ENCODE data around the gene IGSF21.

The IGSF21 gene

DNA sequence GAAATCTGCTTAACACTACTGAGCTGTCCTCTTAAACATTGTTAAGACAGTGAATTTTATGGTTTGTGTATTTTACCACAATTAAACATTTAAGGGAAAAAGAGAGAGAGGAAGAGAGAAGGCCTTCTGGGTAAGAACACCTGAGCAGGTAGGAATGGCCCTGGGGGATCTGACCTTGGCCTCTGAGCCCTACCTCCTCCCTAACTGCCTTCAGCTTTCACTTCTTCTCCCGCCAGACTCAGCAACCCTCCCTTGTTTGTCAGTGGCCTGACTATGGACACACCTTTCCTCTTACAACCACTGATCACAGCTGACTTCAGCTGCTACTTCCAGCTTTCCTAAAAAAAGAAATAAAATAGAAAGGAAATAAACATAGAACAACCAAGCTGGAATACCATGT, 13.5 kb upstream of the IGSF21 start:
- DNase-seq (ENCODE audit: low spot score): no peak

DNA sequence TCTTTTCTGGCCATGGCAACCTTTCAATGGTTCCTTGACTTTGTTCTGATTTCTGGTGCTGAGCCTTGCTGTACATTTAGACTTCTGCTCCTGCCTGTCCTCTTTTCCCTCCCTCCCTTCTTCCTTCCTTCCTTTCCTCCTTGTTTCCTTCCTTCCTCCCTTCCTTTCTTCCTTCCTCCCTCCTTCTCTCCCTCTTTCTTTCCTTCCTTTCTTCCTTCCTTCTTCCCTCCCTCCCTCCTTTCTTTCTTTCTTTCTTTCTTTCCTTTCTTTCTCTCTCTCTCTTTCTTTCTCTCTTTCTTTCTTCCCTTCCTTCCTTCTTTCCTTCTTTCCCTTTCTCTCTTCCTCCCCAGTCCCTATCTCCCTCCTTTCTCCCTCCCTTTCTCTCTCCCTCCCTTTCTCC, 10.4 kb upstream of the IGSF21 start:
- DNase-seq (ENCODE audit: low spot score): no peak

DNA sequence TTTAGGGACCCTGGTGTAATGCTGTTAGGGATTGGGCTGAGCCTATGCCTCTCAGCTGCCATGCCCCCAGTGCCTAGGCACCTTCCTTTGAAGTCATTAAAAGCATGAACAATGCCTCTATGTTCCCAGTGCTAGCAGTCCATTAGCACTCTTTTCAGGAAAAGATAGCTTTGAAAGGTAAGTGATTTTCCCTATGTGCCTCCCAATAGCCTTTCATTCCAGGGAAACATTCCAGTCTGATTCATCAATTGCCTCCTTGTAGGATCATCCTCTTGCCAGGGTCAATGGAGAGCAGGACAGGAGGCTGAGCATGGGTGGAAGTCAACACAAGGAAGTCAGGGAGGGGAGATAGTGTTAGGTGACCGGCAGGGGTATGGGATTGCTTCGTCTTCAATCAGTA, 8.6 kb upstream of the IGSF21 start:
- no peak for DNase-seq (ENCODE audit: low spot score)

DNA sequence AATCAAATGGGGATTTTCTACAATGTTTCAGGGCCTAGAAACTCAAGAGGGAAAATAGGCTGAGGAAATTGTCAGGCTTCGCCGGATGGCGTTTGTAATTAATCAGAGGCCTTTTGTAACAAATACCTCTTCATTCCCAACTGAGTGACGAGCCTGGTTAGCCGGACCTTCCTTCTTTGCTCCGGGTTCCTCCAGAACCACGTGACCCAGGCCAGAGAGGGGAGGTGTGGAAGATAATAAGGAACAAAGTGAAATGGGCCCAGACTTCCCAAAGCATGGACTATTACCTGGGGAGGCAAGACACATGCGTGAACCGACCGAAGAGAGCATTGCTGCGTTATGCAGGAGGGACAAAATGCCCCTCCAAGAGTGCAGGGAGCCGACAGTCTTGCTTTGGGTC, 7.5 kb upstream of the IGSF21 start:
- no peak for DNase-seq (ENCODE audit: low spot score)

DNA sequence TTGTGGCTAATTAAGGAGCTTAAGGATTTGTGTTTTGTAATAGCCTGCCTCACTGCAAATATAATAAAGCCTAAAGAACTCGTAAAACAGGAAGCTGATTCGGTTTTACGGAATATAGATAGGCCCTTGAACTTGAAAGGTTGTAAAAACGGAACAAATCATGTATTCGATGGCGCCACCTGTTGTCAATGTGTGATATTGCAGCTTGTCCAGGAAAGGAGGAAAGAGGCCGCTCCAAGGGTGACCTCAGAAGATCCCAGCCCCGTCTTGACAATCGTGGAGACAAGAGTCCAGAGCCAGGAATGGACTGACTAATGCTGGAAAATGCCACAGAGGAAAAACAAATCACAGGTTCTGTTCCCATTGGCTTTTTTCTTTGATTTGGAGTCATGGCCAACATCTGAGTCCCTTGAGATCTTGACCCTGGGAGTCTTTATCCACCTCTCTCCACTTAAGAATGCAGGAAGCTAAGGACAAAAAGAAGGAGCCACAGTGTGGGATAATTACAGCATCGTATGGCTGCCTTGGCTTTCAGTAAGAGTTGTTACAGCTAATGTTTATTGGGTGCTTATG, 7.0 kb upstream of the IGSF21 start:
- peak; percentile 30 for DNase-seq (ENCODE audit: low spot score)

DNA sequence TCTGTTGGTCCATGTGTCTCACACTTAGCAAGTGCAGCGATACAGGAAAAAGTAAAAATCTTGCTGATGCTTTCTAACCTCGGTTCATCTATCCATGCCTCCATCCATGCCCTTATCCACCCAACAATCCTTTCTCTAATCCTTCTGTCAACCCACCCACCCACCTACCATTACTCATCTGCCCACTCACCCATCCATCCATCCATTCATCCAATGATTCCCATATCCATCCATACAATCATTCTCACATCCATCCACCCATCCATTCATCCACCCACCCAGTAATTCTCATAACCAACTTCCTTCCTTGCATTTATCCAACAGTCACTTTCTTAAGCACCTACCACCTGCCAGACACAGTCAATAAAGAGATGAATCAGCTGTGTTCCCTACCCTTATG, 6.1 kb upstream of the IGSF21 start:
- DNase-seq (ENCODE audit: low spot score): no peak

DNA sequence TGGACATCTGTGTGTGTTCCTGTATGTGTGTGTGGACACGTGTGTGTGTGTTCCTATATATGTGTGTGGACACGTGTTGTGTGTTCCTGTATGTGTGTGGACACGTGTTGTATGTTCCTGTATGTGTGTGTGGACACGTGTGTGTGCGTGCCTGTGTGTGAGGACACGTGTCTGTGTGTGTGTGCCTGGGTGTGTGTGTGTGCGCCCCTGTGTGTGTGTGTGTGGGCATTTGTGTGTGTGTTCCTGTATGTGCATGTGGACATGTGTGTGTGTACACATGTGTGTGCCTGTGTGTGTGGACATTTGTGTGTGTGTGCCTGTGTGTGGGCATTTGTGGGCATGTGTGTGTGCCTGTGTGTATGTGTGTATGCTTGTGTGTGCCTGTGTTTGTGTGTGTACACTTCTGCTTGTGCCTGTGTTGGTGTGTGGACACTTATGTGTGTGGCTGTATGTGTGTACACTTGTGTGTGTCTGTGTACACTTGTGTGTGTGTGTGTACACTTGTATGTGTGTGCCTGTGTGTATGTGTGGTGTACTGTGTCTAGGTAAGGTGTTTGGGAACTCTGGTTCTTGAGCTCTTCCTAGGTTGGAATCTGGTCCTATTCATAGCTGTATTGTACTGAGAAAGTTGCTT, 3.7 kb upstream of the IGSF21 start:
- DNase-seq (ENCODE audit: low spot score): no peak

DNA sequence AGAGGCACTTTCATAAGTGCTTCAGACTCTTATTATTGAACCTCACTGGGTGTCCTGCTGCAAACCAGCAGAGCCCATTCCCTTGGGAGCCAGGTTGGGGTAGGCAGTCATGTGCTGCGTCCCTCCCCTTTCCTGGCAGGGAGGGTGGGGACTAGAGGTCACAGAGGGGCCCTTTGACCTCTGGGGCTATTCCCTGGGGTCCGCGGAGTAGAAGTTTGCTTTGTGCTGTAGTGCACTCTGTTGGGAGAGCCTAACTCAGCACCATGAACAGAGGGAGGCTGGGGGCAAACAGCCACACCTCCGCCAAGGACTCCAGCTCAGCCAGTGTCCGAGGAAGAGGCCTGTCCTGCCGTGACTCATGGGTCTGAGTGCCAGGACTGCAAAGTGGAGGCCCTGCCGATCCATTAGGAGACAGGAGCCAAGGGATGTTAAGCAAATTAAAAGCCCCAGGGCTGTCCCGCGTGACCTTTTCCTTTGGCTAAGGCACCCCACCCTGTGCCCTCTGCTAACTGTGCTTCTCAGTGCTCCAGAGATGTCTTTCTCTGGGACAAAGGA, 3.0 kb upstream of the IGSF21 start:
- no peak for DNase-seq (ENCODE audit: low spot score)

DNA sequence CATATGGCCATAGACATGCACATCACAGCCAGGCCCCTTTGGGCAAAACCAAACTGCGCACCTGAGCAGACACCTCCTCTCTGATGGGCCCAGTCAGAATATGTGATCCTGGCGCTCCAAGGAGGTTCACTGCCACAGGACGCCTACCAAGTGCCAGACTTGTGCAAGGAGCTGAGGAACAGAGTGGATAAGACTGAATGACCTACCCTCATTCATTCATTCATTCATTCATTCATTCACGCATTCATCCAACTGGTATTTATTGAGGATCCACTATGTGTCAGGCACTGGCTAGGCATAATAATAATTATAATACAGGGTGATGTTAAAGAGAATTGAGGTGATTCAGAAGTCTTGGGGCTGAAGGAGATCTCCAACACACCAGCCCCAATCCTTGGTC, 2.4 kb upstream of the IGSF21 start:
- DNase-seq (ENCODE audit: low spot score): no peak

DNA sequence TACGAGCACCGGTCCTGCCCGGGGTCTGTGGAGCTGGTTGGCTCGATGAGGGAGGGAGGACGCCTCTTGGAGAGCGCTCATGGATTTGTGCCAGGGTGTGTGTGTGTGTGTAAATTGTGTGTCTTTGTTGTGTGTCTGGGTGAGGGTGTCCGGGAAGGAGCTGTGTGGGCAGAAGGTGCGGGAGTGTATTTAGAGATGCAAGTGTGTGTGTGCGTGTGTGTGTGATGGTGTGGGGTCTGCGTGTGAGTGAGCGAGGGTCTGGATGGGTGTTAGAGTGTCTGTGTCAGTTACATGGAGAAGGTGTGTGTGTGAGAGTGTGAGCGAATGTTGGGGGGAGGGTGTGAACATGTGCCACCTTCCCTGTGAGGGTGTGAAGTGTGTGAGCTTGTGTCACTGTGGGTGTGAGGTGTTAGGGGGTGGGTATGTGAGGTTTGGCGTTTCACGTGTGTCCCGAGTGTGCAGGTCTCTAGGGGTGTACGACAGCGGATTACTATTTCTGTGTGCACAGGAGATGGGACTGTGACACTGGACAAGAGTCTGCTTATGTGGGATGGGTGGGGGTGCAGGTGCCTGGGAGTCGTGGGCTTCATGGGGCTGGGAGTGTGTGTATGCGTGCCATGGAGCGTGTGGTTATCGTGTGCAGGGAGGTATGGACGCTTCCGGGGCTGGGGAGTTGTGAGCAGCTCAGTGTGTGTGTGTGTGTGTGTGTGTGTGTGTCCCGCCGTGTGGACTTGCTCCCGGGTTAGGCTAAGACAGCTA, 880 bp downstream of the IGSF21 start:
- DNase-seq (ENCODE audit: low spot score): no peak

DNA sequence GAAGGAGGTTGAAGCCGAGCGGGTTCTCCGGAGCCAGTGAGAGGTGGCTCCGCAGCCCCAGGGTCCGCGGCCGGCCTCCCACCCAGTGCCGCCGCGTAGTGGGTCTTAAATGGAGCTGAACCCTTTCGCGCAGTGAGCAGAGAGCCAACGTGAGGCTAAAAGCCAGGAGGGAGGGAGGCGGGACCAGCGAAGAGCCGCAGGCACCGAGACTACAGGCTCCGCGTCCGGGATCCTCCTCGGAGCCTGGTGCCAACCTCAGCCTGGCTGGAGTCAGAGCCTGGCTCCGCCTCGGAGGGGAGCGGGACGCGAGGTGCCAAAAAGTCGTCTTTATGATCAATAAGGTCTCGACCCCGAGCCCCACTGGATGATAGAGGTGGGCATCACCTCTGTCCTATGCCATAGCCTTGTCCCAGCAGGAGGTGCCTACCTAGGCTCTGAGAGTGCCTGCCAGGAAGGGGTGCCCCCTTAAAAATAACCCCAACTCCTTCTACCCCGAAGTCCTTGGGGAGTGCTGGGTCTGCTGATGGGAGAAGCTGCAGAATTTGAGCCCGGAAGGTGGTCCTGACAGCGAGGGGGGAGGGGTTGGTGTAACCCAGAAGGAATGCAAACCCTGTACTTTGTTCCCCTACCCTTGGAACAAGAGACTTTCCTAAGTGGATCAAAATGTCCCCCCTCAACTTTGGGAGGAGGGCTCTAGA, 1.6 kb downstream of the IGSF21 start:
- no peak for DNase-seq (ENCODE audit: low spot score)

DNA sequence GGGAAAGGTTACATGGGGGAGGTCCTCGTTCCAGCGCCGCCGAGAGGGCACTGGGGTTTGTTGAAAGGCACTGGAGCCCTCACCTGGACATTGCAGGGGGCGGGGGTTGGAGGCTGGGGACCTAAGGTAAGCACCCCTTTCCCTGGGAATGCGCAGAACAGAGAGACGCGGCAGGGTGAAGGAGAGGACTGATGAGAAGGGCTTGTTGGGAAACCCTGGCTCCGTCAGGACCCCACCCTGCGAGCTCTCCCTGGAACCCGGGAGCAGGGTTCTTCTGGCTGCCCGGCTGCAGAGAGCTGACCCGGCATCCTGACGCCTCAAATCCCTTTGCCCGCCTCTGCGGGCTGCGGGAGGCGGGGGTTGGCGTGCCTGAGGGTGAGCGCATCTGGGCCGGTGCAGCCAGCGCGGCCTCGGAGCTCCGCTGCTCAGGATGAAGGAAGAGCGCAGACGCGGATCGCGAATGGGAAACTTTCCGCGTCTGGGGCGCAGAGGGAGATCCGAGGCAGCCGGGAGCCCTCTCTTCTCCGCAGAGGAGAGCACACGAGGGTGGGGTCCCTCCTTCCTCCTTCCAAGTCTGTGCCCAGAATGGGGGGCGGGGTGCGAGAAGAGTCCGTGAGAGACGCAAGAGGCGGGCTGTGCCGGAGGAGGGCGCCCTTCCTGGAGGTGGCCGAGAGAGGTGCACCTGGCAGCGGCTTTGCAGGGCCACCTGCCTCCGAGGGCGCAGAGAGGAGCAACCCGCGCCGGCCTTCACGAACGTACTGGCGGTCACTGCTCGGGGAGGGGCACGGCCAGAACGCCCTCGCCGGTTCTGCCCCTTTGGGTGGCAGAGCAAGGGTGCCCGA, 2.4 kb downstream of the IGSF21 start:
- DNase-seq (ENCODE audit: low spot score): no peak

DNA sequence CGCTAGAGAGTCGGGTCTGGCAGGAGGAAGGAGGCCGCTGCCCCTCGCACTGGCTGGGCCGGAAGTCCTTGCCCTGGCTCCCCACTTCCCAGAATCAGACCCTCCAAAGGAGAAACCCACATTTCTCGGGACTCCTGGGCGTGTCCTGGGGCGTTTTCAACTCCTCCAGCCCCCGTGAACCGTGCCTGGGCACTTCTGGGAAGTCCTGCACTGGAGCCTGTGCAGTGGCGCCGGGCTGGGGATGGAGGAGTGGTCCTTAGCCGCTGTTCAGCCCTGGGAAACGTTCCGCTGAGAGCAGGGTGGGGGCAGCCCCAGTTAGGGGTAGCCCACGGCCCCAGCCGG, 3.0 kb downstream of the IGSF21 start:
- no peak for DNase-seq (ENCODE audit: low spot score)

DNA sequence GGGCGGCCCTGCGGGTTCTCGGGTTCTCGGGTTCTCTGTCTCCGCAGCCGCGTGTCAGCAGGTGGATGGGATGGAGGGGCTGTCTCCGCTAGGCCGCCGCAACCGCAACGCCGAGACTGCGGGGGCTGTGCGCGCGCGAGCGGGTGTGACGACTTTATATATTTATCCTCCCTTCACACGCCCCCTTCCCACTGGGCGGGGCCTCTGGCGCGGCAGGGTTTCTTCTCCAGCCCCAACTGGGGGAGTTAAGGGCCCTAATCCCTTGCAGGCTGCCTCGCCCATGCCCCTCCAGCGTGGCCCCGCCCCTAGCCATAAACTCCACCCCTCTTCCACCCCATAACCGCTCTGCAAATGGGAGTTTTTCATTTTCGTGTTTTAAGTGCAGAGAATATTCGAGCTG, 3.4 kb downstream of the IGSF21 start:
- DNase-seq (ENCODE audit: low spot score): no peak

DNA sequence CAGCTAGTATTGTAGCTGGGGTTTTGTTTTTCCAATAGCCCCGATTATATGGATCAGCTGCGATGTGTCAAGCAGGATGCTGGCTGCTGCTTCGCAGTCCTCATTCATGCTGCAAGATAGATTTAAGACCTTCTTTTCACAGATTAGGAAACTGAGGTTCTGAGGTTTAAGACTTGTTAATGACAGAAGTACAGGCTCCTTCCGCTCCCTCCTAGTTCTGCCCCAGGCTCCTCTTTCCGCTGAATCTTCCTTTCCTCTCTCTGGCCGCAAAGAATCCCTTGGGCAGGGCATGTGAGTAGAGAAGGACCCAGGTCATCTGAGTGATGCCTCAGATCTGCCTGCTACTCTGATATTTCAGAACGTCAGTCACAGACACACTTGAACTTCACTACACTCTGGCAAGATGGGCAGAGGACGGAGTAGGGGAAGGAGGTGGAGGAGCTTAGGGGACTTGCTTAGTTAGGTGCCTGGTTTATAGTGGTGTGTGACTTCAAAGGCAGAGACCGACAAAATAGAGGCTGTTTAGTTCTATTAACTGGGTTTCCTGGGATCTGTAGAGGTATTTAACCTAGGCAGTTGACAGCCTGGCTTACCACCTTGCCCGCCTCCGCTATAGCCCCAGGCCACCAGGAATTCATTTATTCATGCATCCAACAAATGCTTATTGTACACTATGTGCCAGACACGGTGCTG, 4.2 kb downstream of the IGSF21 start:
- no peak for DNase-seq (ENCODE audit: low spot score)

DNA sequence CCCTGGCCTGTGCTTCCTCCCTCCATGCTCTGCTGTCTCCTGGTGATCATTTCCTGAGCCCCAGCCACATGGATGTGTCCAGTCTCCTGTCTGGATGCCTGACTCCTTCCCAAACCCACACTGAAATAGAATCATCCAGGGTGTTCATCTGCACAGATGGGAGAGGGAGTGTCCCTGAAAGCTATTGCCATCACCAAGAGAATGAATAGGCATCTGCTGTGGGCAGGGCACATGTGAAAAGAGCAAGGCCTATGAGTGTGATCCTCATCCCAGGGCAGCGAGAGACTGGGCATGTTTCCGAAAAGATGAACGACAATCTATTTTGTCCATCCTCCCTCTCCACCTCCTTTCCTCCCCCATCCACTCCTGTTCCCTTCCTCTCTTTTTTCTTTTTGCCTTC, 5.0 kb downstream of the IGSF21 start:
- DNase-seq (ENCODE audit: low spot score): no peak

DNA sequence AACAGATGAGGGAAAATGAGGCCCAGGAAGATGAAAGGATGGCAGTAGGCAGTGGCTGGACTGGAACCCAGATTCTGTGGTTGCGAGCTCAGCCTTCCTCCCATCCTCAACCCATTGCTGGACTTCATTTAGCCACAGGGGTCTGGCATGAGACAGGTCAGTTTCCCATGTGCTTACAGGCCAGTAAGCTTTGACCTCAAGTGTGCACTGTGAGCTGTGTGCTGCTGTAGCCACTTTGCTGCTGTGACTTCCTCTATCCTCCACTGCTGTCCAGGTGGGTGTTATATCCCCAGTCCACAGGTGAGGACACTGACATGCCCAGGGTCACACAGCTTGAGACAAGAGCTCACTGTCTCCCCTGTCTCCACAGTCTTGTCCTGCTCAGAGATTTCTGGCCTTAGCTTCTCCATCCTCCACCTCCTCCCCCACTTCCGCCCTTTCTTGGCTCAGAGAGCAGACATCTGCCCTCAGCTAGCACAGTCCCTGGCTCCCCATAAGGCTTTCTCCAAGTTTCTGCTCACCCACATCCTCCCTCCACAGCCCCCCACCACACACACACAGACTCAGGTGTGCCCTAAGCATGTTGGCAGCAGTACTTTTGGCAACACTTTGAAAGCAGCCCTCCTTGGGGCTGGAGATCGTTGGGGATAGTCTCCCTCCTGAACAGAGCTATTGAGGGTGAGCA, 7.3 kb downstream of the IGSF21 start:
- DNase-seq (ENCODE audit: low spot score): no peak

DNA sequence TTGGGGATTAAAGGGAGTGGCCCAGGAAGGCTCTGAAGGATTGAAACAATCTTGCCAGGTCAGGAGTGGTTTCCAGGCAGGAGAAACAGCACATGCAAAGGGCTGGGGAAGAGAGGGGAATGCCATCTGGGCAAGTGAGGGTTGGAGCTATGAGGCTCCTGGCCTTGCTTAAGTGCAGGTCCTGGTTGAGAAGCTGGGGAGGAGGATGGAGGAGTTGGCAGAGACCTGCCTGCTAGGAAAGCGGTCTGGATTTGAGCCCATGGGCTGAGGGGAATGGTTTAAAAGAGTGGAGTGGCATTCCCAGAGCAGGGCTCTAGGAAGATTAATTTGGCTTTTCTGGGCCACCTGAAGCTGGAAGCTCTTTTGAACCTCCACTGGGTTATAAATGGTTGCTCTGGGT, 9.2 kb downstream of the IGSF21 start:
- no peak for DNase-seq (ENCODE audit: low spot score)

DNA sequence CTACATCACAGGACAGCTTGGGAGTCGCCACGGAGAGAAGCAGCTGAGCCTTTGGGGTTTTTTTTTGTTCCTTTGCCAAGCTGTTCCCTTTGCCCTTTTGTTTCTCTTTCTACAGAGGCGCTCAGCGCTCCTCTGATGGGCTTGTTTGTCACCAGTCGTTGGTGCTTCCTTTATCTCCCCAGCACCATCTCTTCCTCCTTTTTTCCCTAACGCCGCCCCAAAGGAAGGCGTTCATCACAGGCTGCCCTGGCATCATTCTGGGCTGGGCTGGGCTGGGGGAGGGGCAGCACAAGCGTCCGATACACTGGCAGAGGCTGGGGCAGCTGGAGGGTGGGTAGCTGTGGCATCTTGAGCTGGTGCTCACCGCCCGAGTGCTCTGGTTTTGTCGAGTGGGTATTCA, 10.5 kb downstream of the IGSF21 start:
- DNase-seq (ENCODE audit: low spot score): no peak

DNA sequence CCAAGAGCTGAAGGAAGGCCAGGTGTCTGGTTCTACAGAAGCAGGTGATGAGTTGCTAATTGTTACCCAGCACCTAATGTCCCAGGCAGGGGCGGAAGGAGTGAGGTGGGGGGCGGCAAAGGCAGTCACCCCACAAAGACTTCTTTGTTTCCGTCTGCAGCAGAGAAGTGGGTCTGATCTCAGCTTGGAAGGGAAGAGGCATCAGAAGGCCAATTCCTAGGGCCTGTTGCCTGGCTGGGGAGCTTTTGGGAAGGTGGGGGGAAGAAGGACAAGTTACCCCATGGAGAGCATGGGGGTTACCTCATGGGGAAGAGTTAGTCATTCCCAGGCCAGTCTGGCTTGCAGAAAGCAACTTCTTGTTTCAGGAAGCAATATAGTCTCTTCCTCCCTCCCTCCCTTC, 10.9 kb downstream of the IGSF21 start:
- DNase-seq (ENCODE audit: low spot score): no peak
